Neural progenitor cell (in vitro differentiated cells): ENCODE measurements around the gene GJA5. TPM values are rescaled to one million over a fixed set of nuclear protein-coding genes. Genes with fewer than 3 reads are reported as not detected.
"Not testable (repeated sequence)": the region's sequence is repeated elsewhere in the genome, so short reads cannot be mapped to it uniquely, and the experiment has no call there.

ENCODE experiments used
- DNase-seq: peaks from one replicate; pipeline ENCODE4 v3.0.0-alpha.2; 2016; ENCODE audit warnings: low spot score
- H2AFZ ChIP-seq: fragments of 200-600 bp; sonication (generic); replicated peaks from 2 replicates; pipeline ENCODE4 v1.6.1; 2016; ENCODE audit warnings: antibody characterized with exemption
- H3F3A ChIP-seq: fragments of 200-600 bp; sonication (generic); 2 replicates; pipeline ENCODE4 v1.6.1; 2016; ENCODE audit warnings: antibody characterized with exemption, low read depth
- H3K27ac ChIP-seq: fragments of 200-600 bp; sonication (generic); 2 replicates; pipeline ENCODE4 v1.5.1; 2016; ENCODE audit warnings: mild to moderate bottlenecking
- H3K27me3 ChIP-seq: fragments of 200-600 bp; sonication (generic); 2 replicates; pipeline ENCODE4 v1.6.1; 2016; ENCODE audit warnings: mild to moderate bottlenecking, moderate library complexity
- H3K36me3 ChIP-seq: fragments of 200-600 bp; sonication (generic); 2 replicates; pipeline ENCODE4 v1.5.1; 2016
- H3K4me1 ChIP-seq: fragments of 200-600 bp; sonication (generic); 2 replicates; pipeline ENCODE4 v1.6.1; 2016; ENCODE audit warnings: mixed run types
- H3K4me2 ChIP-seq: fragments of 200-600 bp; sonication (generic); 2 replicates; pipeline ENCODE4 v1.6.1; 2016
- H3K4me3 ChIP-seq: fragments of 200-600 bp; sonication (generic); 2 replicates; pipeline ENCODE4 v1.5.1; 2016
- H3K79me2 ChIP-seq: fragments of 200-600 bp; sonication (generic); 2 replicates; pipeline ENCODE4 v1.6.1; 2016; ENCODE audit warnings: low read depth
- H3K9ac ChIP-seq: fragments of 200-600 bp; sonication (generic); 2 replicates; pipeline ENCODE4 v1.6.1; 2016
- H3K9me3 ChIP-seq: fragments of 200-600 bp; sonication (generic); 2 replicates; pipeline ENCODE4 v1.5.1; 2016; ENCODE audit warnings: low read depth
- H4K20me1 ChIP-seq: fragments of 200-600 bp; sonication (generic); 2 replicates; pipeline ENCODE4 v1.6.1; 2016; ENCODE audit warnings: low read depth
- H3K27ac Mint-ChIP-seq: 3 replicates; pipeline ENCODE4 v1.8.0; 2021; ENCODE audit warnings: mixed read lengths
- H3K27me3 Mint-ChIP-seq: 2 replicates; pipeline ENCODE4 v1.8.0; 2022; ENCODE audit warnings: low read depth, mild to moderate bottlenecking, inconsistent platforms, moderate library complexity, mixed read lengths; ENCODE audit not compliant: insufficient read depth
- H3K36me3 Mint-ChIP-seq: 3 replicates; pipeline ENCODE4 v1.8.0; 2021; ENCODE audit warnings: mixed read lengths
- H3K4me1 Mint-ChIP-seq: 3 replicates; pipeline ENCODE4 v1.8.0; 2021; ENCODE audit warnings: mixed read lengths
- H3K4me3 Mint-ChIP-seq: 3 replicates; pipeline ENCODE4 v1.8.0; 2021; ENCODE audit warnings: mild to moderate bottlenecking, moderate library complexity, mixed read lengths
- H3K9me3 Mint-ChIP-seq: 3 replicates; pipeline ENCODE4 v1.8.0; 2020; ENCODE audit warnings: mixed read lengths
- CTCF ChIP-seq: fragments of 200-600 bp; sonication (generic); IDR thresholded peaks from 2 replicates; pipeline ENCODE4 v1.5.1; 2017; ENCODE audit warnings: antibody characterized with exemption, mild to moderate bottlenecking
- EZH2 ChIP-seq: fragments of 200-600 bp; sonication (generic); IDR thresholded peaks from 2 replicates; pipeline ENCODE4 v1.6.1; 2017; ENCODE audit warnings: antibody characterized with exemption, mild to moderate bottlenecking, moderate library complexity
- EZH2phosphoT487 ChIP-seq: fragments of 200-600 bp; sonication (generic); IDR thresholded peaks from 2 replicates; pipeline ENCODE4 v1.6.1; 2017; ENCODE audit warnings: antibody characterized with exemption
- total RNA-seq: library from RNA; depleted of rRNA; stranded (reverse); fragments of >200 nt; gene quantifications from 2 replicates; pipeline ENCODE4 v1.2.3, GENCODE V29; 2015; ENCODE audit warnings: low replicate concordance

GJA5 gene
- total RNA-seq, 1 donor from 2014 or later, result 0.11 TPM

DNA sequence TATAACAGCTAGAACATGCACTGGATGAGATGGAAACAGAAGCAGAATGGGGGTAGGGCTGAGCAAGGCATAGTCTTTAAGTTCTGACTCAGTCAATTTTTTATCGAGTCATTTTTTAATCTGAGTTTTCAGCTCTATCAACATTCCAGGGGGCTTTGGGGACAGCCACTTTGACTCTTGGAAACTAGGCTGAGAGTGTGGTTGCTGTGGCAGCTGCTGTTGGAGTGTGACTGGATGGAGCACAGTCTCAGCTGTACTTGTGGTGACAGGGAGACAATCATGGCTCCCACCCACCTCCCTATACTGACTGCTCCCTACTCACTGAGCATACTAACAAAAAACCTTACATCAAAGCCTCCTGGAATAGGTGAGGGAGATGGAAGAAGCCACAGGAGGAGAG lies 25.0 kb downstream of the GJA5 start:
- Mint-ChIP-seq H3K36me3 (no peaks in the 10 kb centered on the region), H3K27ac (no peak overlapping the region), H3K9me3 (peaks cover 3% of the 10 kb centered on the region), H3K27me3 (peaks cover 4% of the 10 kb centered on the region), H3K4me3 (no peak overlapping the region), H3K4me1 (peaks cover 8% of the 10 kb centered on the region)
- Histone ChIP-seq H3K9me3 (no peaks in the 10 kb centered on the region), H3K4me1 (no peaks in the 10 kb centered on the region), H3K36me3 (no peaks in the 10 kb centered on the region), H3F3A (no peaks in the 10 kb centered on the region), H3K4me2 (no peak overlapping the region), H4K20me1 (no peaks in the 10 kb centered on the region), H3K27ac (no peak overlapping the region), H3K79me2 (no peaks in the 10 kb centered on the region), H3K9ac (no peak overlapping the region), H2AFZ (no peak overlapping the region), H3K27me3 (no peaks in the 10 kb centered on the region), H3K4me3 (no peak overlapping the region)
- no peak for DNase-seq
- TF ChIP-seq CTCF, result no peak
- TF ChIP-seq EZH2phosphoT487, result no peak

- H3K4me2 ChIP-seq, H3K36me3 Mint-ChIP-seq, H3K36me3 ChIP-seq, H3K9me3 ChIP-seq, H3K4me3 ChIP-seq, H3K27ac Mint-ChIP-seq, DNase-seq, H3K27me3 ChIP-seq, H3K79me2 ChIP-seq, H3K9ac ChIP-seq, H3K4me1 ChIP-seq, H2AFZ ChIP-seq, H3K27ac ChIP-seq, H3K27me3 Mint-ChIP-seq, H3K4me3 Mint-ChIP-seq, H3K4me1 Mint-ChIP-seq, H4K20me1 ChIP-seq, H3K9me3 Mint-ChIP-seq, H3F3A ChIP-seq: not testable (repeated sequence)
Observed at GRCh38 chr1:147734291-147734841, 26.0 kb downstream of the GJA5 start.

DNA sequence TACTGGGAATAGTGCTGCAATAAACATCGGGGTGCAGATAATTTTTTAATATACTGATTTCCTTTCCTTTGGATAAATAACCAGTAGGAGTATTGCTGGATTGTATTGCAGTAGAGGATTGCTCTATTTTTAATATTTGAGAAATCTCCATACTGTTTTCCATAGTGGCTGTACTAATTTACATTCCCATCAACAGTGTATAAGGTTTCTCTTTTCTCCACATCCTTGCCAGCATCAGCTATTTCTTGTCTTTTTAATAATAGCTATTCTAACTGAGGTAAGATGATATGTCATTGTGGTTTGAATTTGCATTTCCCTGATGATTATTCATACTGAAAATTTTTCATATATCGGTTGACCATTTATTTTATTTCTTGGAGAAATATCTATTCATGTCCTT lies 31.1 kb downstream of the GJA5 start:
- peaks cover 8% of the 10 kb centered on the region for H3K4me1 ChIP-seq
- no peaks in the 10 kb centered on the region for H3K27me3 ChIP-seq
- no peak overlapping the region for H3K9ac ChIP-seq
- Mint-ChIP-seq H3K4me3 (no peak overlapping the region), H3K27me3 (peaks cover 4% of the 10 kb centered on the region), H3K36me3 (no peaks in the 10 kb centered on the region), H3K4me1 (peaks cover 20% of the 10 kb centered on the region), H3K27ac (no peak overlapping the region), H3K9me3 (peaks cover 7% of the 10 kb centered on the region)
- H3K36me3 ChIP-seq, result no peaks in the 10 kb centered on the region
- H4K20me1 ChIP-seq, result no peaks in the 10 kb centered on the region
- H3K9me3 ChIP-seq, result no peaks in the 10 kb centered on the region
- H3K27ac ChIP-seq, result no peak overlapping the region
- H2AFZ ChIP-seq, result no peak overlapping the region
- no peaks in the 10 kb centered on the region for H3K79me2 ChIP-seq
- no peak overlapping the region for H3K4me3 ChIP-seq
- H3F3A ChIP-seq, result no peaks in the 10 kb centered on the region
- TF ChIP-seq EZH2, result no peak
- TF ChIP-seq CTCF, result no peak
- no peak for TF ChIP-seq EZH2phosphoT487
- no peak overlapping the region for H3K4me2 ChIP-seq
- DNase-seq, result no peak

- no peak for TF ChIP-seq EZH2
- no peak for TF ChIP-seq CTCF
- TF ChIP-seq EZH2phosphoT487, result no peak
- no peaks in the 10 kb centered on the region for H3K27me3 ChIP-seq
- no peaks in the 10 kb centered on the region for H3K79me2 ChIP-seq
- H4K20me1 ChIP-seq, result no peaks in the 10 kb centered on the region
- peak overlapping the region; percentile 12 for H3K27ac Mint-ChIP-seq
- peak; percentile 24 for DNase-seq
- H3K9me3 Mint-ChIP-seq, result peaks cover 7% of the 10 kb centered on the region
- H2AFZ ChIP-seq, result peak overlapping the region; percentile 14
- H3K36me3 ChIP-seq, result no peaks in the 10 kb centered on the region
- no peaks in the 10 kb centered on the region for H3K36me3 Mint-ChIP-seq
- no peak overlapping the region for H3K9ac ChIP-seq
- H3K27ac ChIP-seq, result no peak overlapping the region
- no peaks in the 10 kb centered on the region for H3K9me3 ChIP-seq
- H3K4me2 ChIP-seq, result peak overlapping the region; percentile 42
- no peak overlapping the region for H3K4me3 Mint-ChIP-seq
- H3K4me1 Mint-ChIP-seq, result peaks cover 20% of the 10 kb centered on the region
- no peaks in the 10 kb centered on the region for H3K27me3 Mint-ChIP-seq
- H3K4me3 ChIP-seq, result no peak overlapping the region
- H3K4me1 ChIP-seq, result peaks cover 8% of the 10 kb centered on the region
- no peaks in the 10 kb centered on the region for H3F3A ChIP-seq
Observed at GRCh38 chr1:147726168-147726567, 34.2 kb downstream of the GJA5 start.
